SK-N-SH (cell line): ENCODE data around the gene CFAP99.

Experiments
- EP300 ChIP-seq, 2 experiments: IDR thresholded peaks; 2 replicates each; pipeline versions ENCODE4 v1.4.0 to v1.6.1; 2012; ENCODE audit warnings: borderline replicate concordance in 1 of 2, low read depth in 1 of 2, low read length in 1 of 2
- GABPA ChIP-seq: IDR thresholded peaks from 2 replicates; pipeline ENCODE4 v1.4.0; 2012; ENCODE audit warnings: low read depth, mild to moderate bottlenecking
- POLR2AphosphoS5 ChIP-seq: IDR thresholded peaks from 2 replicates; pipeline ENCODE4 v1.6.1; 2012; ENCODE audit warnings: low read depth, low read length
- RFX5 ChIP-seq: IDR thresholded peaks from 2 replicates; pipeline ENCODE4 v1.6.1; 2012; ENCODE audit warnings: mild to moderate bottlenecking, improper control_type of control experiment, low read length
- YY1 ChIP-seq: IDR thresholded peaks from 2 replicates; pipeline ENCODE4 v1.4.0; 2012; ENCODE audit warnings: low read depth, mild to moderate bottlenecking
- TF ChIP-seq, protein P1 (sequence below): fragments of 200-600 bp; sonication (generic); IDR thresholded peaks from 2 replicates; pipeline ENCODE4 v1.6.1; 2017; ENCODE audit warnings: antibody characterized with exemption, mild to moderate bottlenecking, moderate library complexity
- TF ChIP-seq, protein P2 (sequence below): IDR thresholded peaks from 2 replicates; pipeline ENCODE4 v1.6.1; 2012; ENCODE audit warnings: mild to moderate bottlenecking, low read depth, low read length, moderate library complexity

DNA sequence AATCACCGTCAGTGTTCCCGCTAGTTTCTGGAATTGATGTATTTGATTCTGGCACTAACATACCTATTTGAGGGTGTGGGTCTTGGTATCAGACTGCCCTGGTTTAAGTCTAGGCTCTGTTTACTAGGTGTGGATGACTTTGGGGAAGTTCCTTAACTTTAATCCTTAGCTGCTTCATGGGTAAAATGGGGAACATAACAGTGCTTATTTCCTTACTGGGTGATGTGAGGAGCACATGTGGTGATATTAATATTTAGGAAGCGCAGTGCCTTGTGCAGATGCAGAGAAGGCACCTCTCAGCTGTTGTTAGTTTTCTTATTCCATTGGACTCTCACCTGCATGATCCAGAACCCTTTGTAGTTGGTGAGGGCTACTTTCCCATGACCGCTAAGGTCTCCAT, 67.2 kb downstream of the CFAP99 start:
- TF ChIP-seq, protein P1, sequence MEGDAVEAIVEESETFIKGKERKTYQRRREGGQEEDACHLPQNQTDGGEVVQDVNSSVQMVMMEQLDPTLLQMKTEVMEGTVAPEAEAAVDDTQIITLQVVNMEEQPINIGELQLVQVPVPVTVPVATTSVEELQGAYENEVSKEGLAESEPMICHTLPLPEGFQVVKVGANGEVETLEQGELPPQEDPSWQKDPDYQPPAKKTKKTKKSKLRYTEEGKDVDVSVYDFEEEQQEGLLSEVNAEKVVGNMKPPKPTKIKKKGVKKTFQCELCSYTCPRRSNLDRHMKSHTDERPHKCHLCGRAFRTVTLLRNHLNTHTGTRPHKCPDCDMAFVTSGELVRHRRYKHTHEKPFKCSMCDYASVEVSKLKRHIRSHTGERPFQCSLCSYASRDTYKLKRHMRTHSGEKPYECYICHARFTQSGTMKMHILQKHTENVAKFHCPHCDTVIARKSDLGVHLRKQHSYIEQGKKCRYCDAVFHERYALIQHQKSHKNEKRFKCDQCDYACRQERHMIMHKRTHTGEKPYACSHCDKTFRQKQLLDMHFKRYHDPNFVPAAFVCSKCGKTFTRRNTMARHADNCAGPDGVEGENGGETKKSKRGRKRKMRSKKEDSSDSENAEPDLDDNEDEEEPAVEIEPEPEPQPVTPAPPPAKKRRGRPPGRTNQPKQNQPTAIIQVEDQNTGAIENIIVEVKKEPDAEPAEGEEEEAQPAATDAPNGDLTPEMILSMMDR = no peak
- TF ChIP-seq, protein P2, sequence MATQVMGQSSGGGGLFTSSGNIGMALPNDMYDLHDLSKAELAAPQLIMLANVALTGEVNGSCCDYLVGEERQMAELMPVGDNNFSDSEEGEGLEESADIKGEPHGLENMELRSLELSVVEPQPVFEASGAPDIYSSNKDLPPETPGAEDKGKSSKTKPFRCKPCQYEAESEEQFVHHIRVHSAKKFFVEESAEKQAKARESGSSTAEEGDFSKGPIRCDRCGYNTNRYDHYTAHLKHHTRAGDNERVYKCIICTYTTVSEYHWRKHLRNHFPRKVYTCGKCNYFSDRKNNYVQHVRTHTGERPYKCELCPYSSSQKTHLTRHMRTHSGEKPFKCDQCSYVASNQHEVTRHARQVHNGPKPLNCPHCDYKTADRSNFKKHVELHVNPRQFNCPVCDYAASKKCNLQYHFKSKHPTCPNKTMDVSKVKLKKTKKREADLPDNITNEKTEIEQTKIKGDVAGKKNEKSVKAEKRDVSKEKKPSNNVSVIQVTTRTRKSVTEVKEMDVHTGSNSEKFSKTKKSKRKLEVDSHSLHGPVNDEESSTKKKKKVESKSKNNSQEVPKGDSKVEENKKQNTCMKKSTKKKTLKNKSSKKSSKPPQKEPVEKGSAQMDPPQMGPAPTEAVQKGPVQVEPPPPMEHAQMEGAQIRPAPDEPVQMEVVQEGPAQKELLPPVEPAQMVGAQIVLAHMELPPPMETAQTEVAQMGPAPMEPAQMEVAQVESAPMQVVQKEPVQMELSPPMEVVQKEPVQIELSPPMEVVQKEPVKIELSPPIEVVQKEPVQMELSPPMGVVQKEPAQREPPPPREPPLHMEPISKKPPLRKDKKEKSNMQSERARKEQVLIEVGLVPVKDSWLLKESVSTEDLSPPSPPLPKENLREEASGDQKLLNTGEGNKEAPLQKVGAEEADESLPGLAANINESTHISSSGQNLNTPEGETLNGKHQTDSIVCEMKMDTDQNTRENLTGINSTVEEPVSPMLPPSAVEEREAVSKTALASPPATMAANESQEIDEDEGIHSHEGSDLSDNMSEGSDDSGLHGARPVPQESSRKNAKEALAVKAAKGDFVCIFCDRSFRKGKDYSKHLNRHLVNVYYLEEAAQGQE = no peak
- TF ChIP-seq YY1 (no peak), RFX5 (no peak), POLR2AphosphoS5 (no peak), GABPA (no peak), EP300 (IDR thresholded peaks at IDR 0.05; ENCODE audit: borderline replicate concordance in 1 of 2, low read depth in 1 of 2, low read length in 1 of 2) (no peak)
